IMR-90 (cell line): Measurements from ENCODE around the gene SEC14L1. TPM values are rescaled to one million over a fixed set of nuclear protein-coding genes. Genes with fewer than 3 reads are reported as not detected.
A peak's percentile ranks its signal among the peaks of the same experiment; 100 is the strongest.

Experiments
- ATAC-seq: fragments of 200-7000 bp; cut with Tn5 transposase; 2 replicates; pipeline ENCODE4 v1.9.1; 2020; ENCODE audit warnings: low read depth, mild to moderate bottlenecking, moderate library complexity
- Bru-seq: library from RNA; stranded (reverse); fragments of 400-500 nt; gene quantifications from one replicate; lab custom pipeline; 2021; lab: Mats Ljungman, UMichigan
- BruChase-seq, 2 experiments: library from RNA; stranded (reverse); fragments of 400-500 nt; gene quantifications; one replicate each; lab custom pipeline; 2021; lab: Mats Ljungman, UMichigan
- BruUV-seq: library from RNA; stranded (reverse); fragments of 400-500 nt; replicated peaks from 2 replicates; lab custom pipeline; 2021; lab: Mats Ljungman, UMichigan
- CTCF ChIA-PET: fragments of 300-600 bp; formaldehyde crosslinking; extraction: SDS; loops from one replicate; lab custom pipeline; 2021; ENCODE audit warnings: antibody characterized with exemption; lab: Yijun Ruan, JAX
- POLR2A ChIA-PET: fragments of 300-600 bp; sonication (Branson Sonifier 250); formaldehyde crosslinking; loops from one replicate; lab custom pipeline; 2022; ENCODE audit warnings: antibody characterized with exemption; ENCODE audit not compliant: unreplicated experiment; lab: Charles Lee
- DNase-seq: peaks from one replicate; pipeline ENCODE4 v3.0.0; 2013
- H2AFZ ChIP-seq: replicated peaks from 2 replicates; pipeline ENCODE3; 2013; ENCODE audit warnings: low read length, mild to moderate bottlenecking; ENCODE audit not compliant: poor library complexity
- H2AK5ac ChIP-seq: 2 replicates; pipeline ENCODE4 v1.6.1; 2013; ENCODE audit warnings: low read depth, low read length, inconsistent platforms
- H2AK9ac ChIP-seq: replicated peaks from 2 replicates; pipeline ENCODE3; 2013; ENCODE audit warnings: mild to moderate bottlenecking, low read depth, low read length, moderate library complexity; ENCODE audit not compliant: poor library complexity
- H2BK120ac ChIP-seq: 2 replicates; pipeline ENCODE4 v1.6.1; 2013; ENCODE audit warnings: low read depth, low read length, inconsistent platforms
- H2BK15ac ChIP-seq: 3 replicates; pipeline ENCODE4 v1.6.1; 2013; ENCODE audit warnings: low read depth, low read length, inconsistent platforms
- H2BK20ac ChIP-seq: 2 replicates; pipeline ENCODE4 v1.6.1; 2013; ENCODE audit warnings: low read depth, mild to moderate bottlenecking, inconsistent platforms, low read length, moderate library complexity
- H2BK5ac ChIP-seq: 2 replicates; pipeline ENCODE4 v1.6.1; 2013; ENCODE audit warnings: mild to moderate bottlenecking, low read depth, low read length, inconsistent platforms; ENCODE audit not compliant: poor library complexity, severe bottlenecking
- H3K14ac ChIP-seq: replicated peaks from 2 replicates; pipeline ENCODE4 v1.6.1; 2013; ENCODE audit warnings: low read depth, low read length, inconsistent platforms
- H3K18ac ChIP-seq: 2 replicates; pipeline ENCODE4 v1.6.1; 2013; ENCODE audit warnings: low read depth, low read length, control low read depth
- H3K23ac ChIP-seq: 2 replicates; pipeline ENCODE4 v1.6.1; 2013; ENCODE audit warnings: low read depth, low read length, inconsistent platforms
- H3K27ac ChIP-seq: 2 replicates; pipeline ENCODE4 v1.5.1; 2013; ENCODE audit warnings: mild to moderate bottlenecking, control low read depth, low read length; ENCODE audit not compliant: insufficient read depth
- H3K27me3 ChIP-seq: 2 replicates; pipeline ENCODE4 v1.6.1; 2013; ENCODE audit warnings: low read length; ENCODE audit not compliant: control insufficient read depth, insufficient read depth
- H3K36me3 ChIP-seq: 2 replicates; pipeline ENCODE4 v1.6.1; 2013; ENCODE audit warnings: low read length, mixed read lengths; ENCODE audit not compliant: control insufficient read depth, insufficient read depth
- H3K4ac ChIP-seq: 2 replicates; pipeline ENCODE4 v1.6.1; 2013; ENCODE audit warnings: low read depth, low read length, inconsistent platforms
- H3K4me1 ChIP-seq: 2 replicates; pipeline ENCODE4 v1.6.1; 2013; ENCODE audit warnings: low read length, mixed read lengths; ENCODE audit not compliant: control insufficient read depth, insufficient read depth
- H3K4me2 ChIP-seq: 2 replicates; pipeline ENCODE4 v1.6.1; 2013; ENCODE audit warnings: low read depth, mild to moderate bottlenecking, control low read depth, low read length, moderate library complexity
- H3K4me3 ChIP-seq: 2 replicates; pipeline ENCODE4 v1.5.1; 2013; ENCODE audit warnings: low read depth, mild to moderate bottlenecking, control low read depth, low read length, moderate library complexity; ENCODE audit not compliant: insufficient read depth
- H3K56ac ChIP-seq: 2 replicates; pipeline ENCODE4 v1.6.1; 2013; ENCODE audit warnings: low read length, inconsistent platforms; ENCODE audit not compliant: insufficient read depth; ENCODE audit errors: extremely low read depth
- H3K79me1 ChIP-seq, 2 experiments: 2 replicates each; pipeline ENCODE4 v1.6.1; 2013; ENCODE audit warnings: low read length in 2 of 2, inconsistent platforms in 1 of 2, low read depth in 1 of 2
- H3K9ac ChIP-seq: 2 replicates; pipeline ENCODE4 v1.6.1; 2013; ENCODE audit warnings: low read depth, low read length, control low read depth
- H3K9me1 ChIP-seq: 2 replicates; pipeline ENCODE4 v1.6.1; 2013; ENCODE audit warnings: low read length, inconsistent platforms; ENCODE audit not compliant: insufficient read depth
- H3K9me3 ChIP-seq: 2 replicates; pipeline ENCODE4 v1.6.1; 2013; ENCODE audit warnings: low read length; ENCODE audit not compliant: control insufficient read depth, insufficient read depth
- H4K20me1 ChIP-seq: 2 replicates; pipeline ENCODE4 v1.6.1; 2013; ENCODE audit warnings: low read length, inconsistent platforms; ENCODE audit not compliant: insufficient read depth
- H4K5ac ChIP-seq: 2 replicates; pipeline ENCODE4 v1.6.1; 2013; ENCODE audit warnings: mild to moderate bottlenecking, low read depth, low read length, control low read depth
- H4K8ac ChIP-seq, 2 experiments: 2 replicates each; pipeline ENCODE4 v1.6.1; 2013; ENCODE audit warnings: low read depth in 2 of 2, low read length in 2 of 2, control low read depth in 1 of 2, inconsistent platforms in 1 of 2
- H4K91ac ChIP-seq: 2 replicates; pipeline ENCODE4 v1.6.1; 2013; ENCODE audit warnings: low read depth, low read length, inconsistent platforms; ENCODE audit not compliant: insufficient read depth
- BHLHE40 ChIP-seq: fragments of 150-350 bp; IDR thresholded peaks from 2 replicates; pipeline ENCODE4 v1.6.1; 2016; ENCODE audit warnings: mild to moderate bottlenecking, low read depth, low read length
- CEBPB ChIP-seq: IDR thresholded peaks from 2 replicates; pipeline ENCODE4 v1.6.1; 2012; ENCODE audit warnings: low read depth, low read length, improper control_type of control experiment
- CHD1 ChIP-seq: IDR thresholded peaks from 2 replicates; pipeline ENCODE4 v1.6.1; 2012; ENCODE audit warnings: low read depth, low read length, improper control_type of control experiment
- FOS ChIP-seq: fragments of 150-350 bp; IDR thresholded peaks from 2 replicates; pipeline ENCODE4 v1.6.1; 2016; ENCODE audit warnings: low read depth, low read length
- MAFK ChIP-seq: IDR thresholded peaks from 2 replicates; pipeline ENCODE4 v1.6.1; 2012; ENCODE audit warnings: low read depth, low read length, improper control_type of control experiment
- MAZ ChIP-seq: IDR thresholded peaks from 2 replicates; pipeline ENCODE4 v1.6.1; 2012; ENCODE audit warnings: low read depth, mild to moderate bottlenecking, low read length, improper control_type of control experiment, moderate library complexity, borderline replicate concordance
- POLR2A ChIP-seq: IDR thresholded peaks from 2 replicates; pipeline ENCODE4 v1.6.1; 2012; ENCODE audit warnings: mild to moderate bottlenecking, low read depth, low read length
- RAD21 ChIP-seq: IDR thresholded peaks from 2 replicates; pipeline ENCODE4 v1.6.1; 2012; ENCODE audit warnings: low read length, improper control_type of control experiment
- RCOR1 ChIP-seq: IDR thresholded peaks from 2 replicates; pipeline ENCODE4 v1.6.1; 2012; ENCODE audit warnings: mild to moderate bottlenecking, low read length, improper control_type of control experiment; ENCODE audit not compliant: insufficient replicate concordance
- RFX5 ChIP-seq: IDR thresholded peaks from 2 replicates; pipeline ENCODE4 v1.8.0; 2012; ENCODE audit warnings: low read depth, mild to moderate bottlenecking, low read length, moderate library complexity
- SMC3 ChIP-seq: fragments of 150-350 bp; IDR thresholded peaks from 2 replicates; pipeline ENCODE4 v1.6.1; 2016; ENCODE audit warnings: low read depth, mild to moderate bottlenecking, antibody characterized with exemption, low read length, moderate library complexity
- WGBS, 2 experiments: methylation state at CpG; one replicate each; pipeline versions ENCODE4 v1.1.5 to v1.1.7; 2013; ENCODE audit warnings: missing lambda C conversion rate in 2 of 2; ENCODE audit not compliant: insufficient read length in 1 of 2; ENCODE audit errors: extremely low coverage in 2 of 2; 5-methylcytosine and 5-hydroxymethylcytosine counted together
- dilution Hi-C: fragments of 300-500 bp; cut with HindIII; formaldehyde crosslinking; loops from one replicate; pipeline ENCODE4 v1.14.3; 2018; ENCODE audit warnings: low sequenced_read_pairs; ENCODE audit not compliant: unreplicated experiment
- in situ Hi-C: fragments of 300-500 bp; cut with MboI; formaldehyde crosslinking; loops from 3 replicates; pipeline ENCODE4 v1.14.3; 2019; ENCODE audit warnings: low sequenced_read_pairs, inconsistent platforms, mixed read lengths
- intact Hi-C: fragments of 100-400 bp; cut with micrococcal nuclease; formaldehyde crosslinking; loops from 2 replicates; pipeline ENCODE4 v1.10.0; 2022
- long read RNA-seq: library from polyadenylated mRNA; unstranded; transcript quantifications from one replicate; pipeline ENCODE4 v2.0.0, GENCODE V29; 2021; ENCODE audit not compliant: unreplicated experiment
- polyA plus RNA-seq, 3 experiments: library from polyadenylated mRNA; depleted of rRNA; stranded (reverse); fragments of >200 nt; gene quantifications; 2 replicates each; pipeline ENCODE4 v1.2.3, GENCODE V29; 2012; ENCODE audit warnings: low replicate concordance in 1 of 3
- total RNA-seq: library from RNA; depleted of rRNA; stranded (reverse); fragments of >200 nt; gene quantifications from 2 replicates; pipeline ENCODE4 v1.2.3, GENCODE V29; 2012; rRNA removed
- TF ChIP-seq, protein P1 (sequence below): conservative IDR thresholded peaks from 2 replicates; pipeline ENCODE4 v1.5.1; 2012; ENCODE audit warnings: mild to moderate bottlenecking, low read depth, low read length, improper control_type of control experiment
- TF ChIP-seq, protein P2 (sequence below): fragments of 150-350 bp; IDR thresholded peaks from 2 replicates; pipeline ENCODE4 v1.6.1; 2017; ENCODE audit warnings: mild to moderate bottlenecking, antibody characterized with exemption, low read length, low read depth

The SEC14L1 gene
- total RNA-seq = 24.9 and 27.8 TPM in 2 replicates
- 32.5 and 35.8 TPM in 2 replicates for polyA plus RNA-seq (2012; rRNA removed)
- polyA plus RNA-seq (2012; cell fraction: cytosol; rRNA removed) = 19.2 and 30.0 TPM in 2 replicates
- polyA plus RNA-seq (2012; cell fraction: nucleus; rRNA removed; ENCODE audit: low replicate concordance) = 40.3 and 52.3 TPM in 2 replicates
- percentile 77 among the genes with signal in this experiment for Bru-seq, nascent RNA
- percentile 83 among the genes with signal in this experiment for BruChase-seq, experiment 1, labeled RNA remaining after a 6-hour chase
- percentile 82 among the genes with signal in this experiment for BruChase-seq, experiment 2, labeled RNA remaining after a 2-hour chase
- long read RNA-seq, full-length matches to known transcripts = 9 of 62 reads
- long read RNA-seq, partial matches to known transcripts = 30 of 62 reads
- long read RNA-seq, other reads (novel, unspliced or antisense) = 23 of 62 reads

DNA sequence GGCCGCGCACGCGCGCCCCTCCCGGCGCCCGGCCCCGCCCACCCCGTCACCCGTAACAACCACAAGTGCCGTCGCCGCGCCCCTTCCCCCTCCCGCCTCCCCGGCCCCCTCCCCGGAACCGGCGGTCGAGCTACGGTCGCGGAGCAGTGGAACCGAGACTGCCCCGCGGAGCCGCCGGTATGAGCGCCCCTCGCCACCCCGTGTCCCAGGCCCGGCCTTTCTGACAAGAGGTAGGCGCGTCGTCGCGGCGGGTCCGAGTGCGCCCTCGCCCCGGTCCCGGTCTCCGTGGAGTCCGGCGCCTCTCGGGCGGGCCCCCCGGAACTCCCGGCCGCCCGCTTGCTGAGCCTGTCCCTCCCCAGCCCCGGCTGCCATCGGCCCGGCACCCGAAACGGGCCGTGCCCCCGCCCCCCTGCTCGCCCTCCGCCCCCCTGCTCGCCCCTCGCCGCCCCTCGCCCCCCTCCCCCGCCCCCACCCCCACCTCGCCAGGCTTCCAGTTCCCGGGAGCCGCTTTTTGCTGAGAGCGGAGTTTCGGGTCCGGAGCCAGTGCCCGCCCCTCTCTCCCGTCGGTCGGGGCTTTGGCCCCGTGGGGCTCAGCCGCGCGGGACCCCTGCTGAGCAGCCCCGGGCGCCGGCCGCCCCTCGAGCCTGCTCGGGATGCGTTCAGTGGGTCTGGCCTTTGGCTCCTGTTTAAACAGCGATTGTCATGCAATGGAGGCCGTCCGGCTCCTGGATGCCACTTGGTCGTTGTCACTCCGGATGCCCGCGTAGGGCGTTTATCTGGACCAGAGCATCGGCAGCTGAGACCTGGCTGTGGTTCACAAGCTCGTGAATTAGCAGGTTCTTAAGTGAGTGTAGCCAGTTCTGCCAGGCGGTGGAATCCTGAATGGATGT, at the start of gene SEC14L1:
SEC14L1 (plus strand) TSS at position 92 of the 890 bp plus-strand sequence. CDS start 2,628 bp downstream, outside the sequence.
- peak within 1 kb of the TSS; percentile 27 for H2BK120ac ChIP-seq
- peak within 1 kb of the TSS; percentile 54 for H4K91ac ChIP-seq
- H2AK9ac ChIP-seq = peak within 1 kb of the TSS; percentile 90
- H3K9me1 ChIP-seq = peaks cover 5% of the 10 kb centered on the region
- peak within 1 kb of the TSS; percentile 71 for H3K4me3 ChIP-seq
- peak within 1 kb of the TSS; percentile 82 for H2BK5ac ChIP-seq
- peak; percentile 28 for ATAC-seq
- peaks cover 9 to 44% of the 10 kb centered on the region in 2 experiments for H3K79me1 ChIP-seq
- peak within 1 kb of the TSS; percentile 50 for H4K5ac ChIP-seq
- in situ Hi-C loops = no loop called here
- CTCF ChIA-PET = interaction anchor here (0.7 kb wide), 1 partner anchor 189 kb away, joined by 3 read pairs; no protein-coding TSS in a partner anchor
- peak within 1 kb of the TSS; percentile 57 for H3K4ac ChIP-seq
- H3K27me3 ChIP-seq = no peaks in the 10 kb centered on the region
- WGBS, 2 experiments = 1% methylated on average over 17 of the region's 99 CpGs; no CpG with 5 or more reads in 1 of the 2 experiments
- H2AFZ ChIP-seq = peak within 1 kb of the TSS; percentile 95
- H4K8ac ChIP-seq = peak within 1 kb of the TSS; percentile 57 to 91
- peak within 1 kb of the TSS; percentile 35; the same call in 1 of the 3 replicates for H2BK15ac ChIP-seq
- H3K56ac ChIP-seq = peak within 1 kb of the TSS; percentile 40
- H3K18ac ChIP-seq = peak within 1 kb of the TSS; percentile 28
- peak within 1 kb of the TSS; percentile 79 for H3K9ac ChIP-seq
- peak within 1 kb of the TSS; percentile 76 for H3K14ac ChIP-seq
- H3K9me3 ChIP-seq = peaks cover 5% of the 10 kb centered on the region
- H3K23ac ChIP-seq = peak within 1 kb of the TSS; percentile 75
- H2AK5ac ChIP-seq = peak within 1 kb of the TSS; percentile 73
- no peak for DNase-seq
- H2BK20ac ChIP-seq = peak within 1 kb of the TSS; percentile 43
- peaks cover 17% of the 10 kb centered on the region for H3K4me1 ChIP-seq
- intact Hi-C loops = loop anchor here (2.0 kb wide), 2 partner anchors 44 to 52 kb away; no protein-coding TSS in a partner anchor
- no TSS peak for BruUV-seq
- H3K36me3 ChIP-seq = peaks cover 8% of the 10 kb centered on the region
- peak within 1 kb of the TSS; percentile 96 for H3K4me2 ChIP-seq
- POLR2A ChIA-PET = interaction anchor here (1.0 kb wide), 1 partner anchor 12 kb away, joined by 3 read pairs; no protein-coding TSS in a partner anchor
- peaks cover 19% of the 10 kb centered on the region; the same call in 1 of the 2 replicates for H4K20me1 ChIP-seq
- peak within 1 kb of the TSS; percentile 93 for H3K27ac ChIP-seq
- dilution Hi-C loops = no loop called here
- TF ChIP-seq BHLHE40 (no peak), POLR2A (0 out of 2 replicates have a peak, but pooled peaks have one; percentile 7), MAFK (no peak), FOS (no peak), CEBPB (no peak), SMC3 (no peak), RAD21 (peak; percentile 7; the same call in 1 of the 2 replicates), RFX5 (no peak), CHD1 (no peak), RCOR1 (no peak), MAZ (0 out of 2 replicates have a peak, but pooled peaks have one; percentile 1)
- TF ChIP-seq, protein P1, sequence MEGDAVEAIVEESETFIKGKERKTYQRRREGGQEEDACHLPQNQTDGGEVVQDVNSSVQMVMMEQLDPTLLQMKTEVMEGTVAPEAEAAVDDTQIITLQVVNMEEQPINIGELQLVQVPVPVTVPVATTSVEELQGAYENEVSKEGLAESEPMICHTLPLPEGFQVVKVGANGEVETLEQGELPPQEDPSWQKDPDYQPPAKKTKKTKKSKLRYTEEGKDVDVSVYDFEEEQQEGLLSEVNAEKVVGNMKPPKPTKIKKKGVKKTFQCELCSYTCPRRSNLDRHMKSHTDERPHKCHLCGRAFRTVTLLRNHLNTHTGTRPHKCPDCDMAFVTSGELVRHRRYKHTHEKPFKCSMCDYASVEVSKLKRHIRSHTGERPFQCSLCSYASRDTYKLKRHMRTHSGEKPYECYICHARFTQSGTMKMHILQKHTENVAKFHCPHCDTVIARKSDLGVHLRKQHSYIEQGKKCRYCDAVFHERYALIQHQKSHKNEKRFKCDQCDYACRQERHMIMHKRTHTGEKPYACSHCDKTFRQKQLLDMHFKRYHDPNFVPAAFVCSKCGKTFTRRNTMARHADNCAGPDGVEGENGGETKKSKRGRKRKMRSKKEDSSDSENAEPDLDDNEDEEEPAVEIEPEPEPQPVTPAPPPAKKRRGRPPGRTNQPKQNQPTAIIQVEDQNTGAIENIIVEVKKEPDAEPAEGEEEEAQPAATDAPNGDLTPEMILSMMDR = no peak
- TF ChIP-seq, protein P2, sequence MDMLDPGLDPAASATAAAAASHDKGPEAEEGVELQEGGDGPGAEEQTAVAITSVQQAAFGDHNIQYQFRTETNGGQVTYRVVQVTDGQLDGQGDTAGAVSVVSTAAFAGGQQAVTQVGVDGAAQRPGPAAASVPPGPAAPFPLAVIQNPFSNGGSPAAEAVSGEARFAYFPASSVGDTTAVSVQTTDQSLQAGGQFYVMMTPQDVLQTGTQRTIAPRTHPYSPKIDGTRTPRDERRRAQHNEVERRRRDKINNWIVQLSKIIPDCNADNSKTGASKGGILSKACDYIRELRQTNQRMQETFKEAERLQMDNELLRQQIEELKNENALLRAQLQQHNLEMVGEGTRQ = no peak
